Body of pancreas (tissue), 4 donors: ENCODE measurements around the gene WDFY4.

Source experiments
- CTCF ChIP-seq, 7 experiments: fragments of 450-650 bp in 4 of 7; fragments of 200-600 bp in 3 of 7; sonication (generic) in 3 of 7; IDR thresholded peaks; one replicate each; pipeline ENCODE4 v1.5.1; 2016 to 2019; ENCODE audit warnings: antibody characterized with exemption in 7 of 7
- POLR2A ChIP-seq, 3 donors: fragments of 450-650 bp; IDR thresholded peaks; one replicate each; pipeline ENCODE4 v1.6.1; 2016; ENCODE audit warnings: antibody characterized with exemption in 3 of 3, mild to moderate bottlenecking in 2 of 3

- no peak for TF ChIP-seq CTCF (IDR thresholded peaks at IDR 0.05)
- TF ChIP-seq POLR2A (IDR thresholded peaks at IDR 0.05) = no peak
Measured at GRCh38 chr10:48792687-48793096, 108.0 kb downstream of the WDFY4 start.
